HEK293 (cell line): ENCODE results near the gene ARL16.

ENCODE experiments used
- GFI1B ChIP-seq: fragments of 450-650 bp; formaldehyde crosslinking; IDR thresholded peaks from 2 replicates; pipeline ENCODE4 v1.5.1; 2016; ENCODE audit warnings: missing biosample characterization, missing genetic modification characterization
- GLI4 ChIP-seq: fragments of 450-650 bp; formaldehyde crosslinking; IDR thresholded peaks from 2 replicates; pipeline ENCODE4 v1.5.1; 2016; ENCODE audit warnings: missing biosample characterization, missing genetic modification characterization
- KLF9 ChIP-seq: fragments of 450-650 bp; formaldehyde crosslinking; IDR thresholded peaks from 2 replicates; pipeline ENCODE4 v1.5.1; 2016; ENCODE audit warnings: missing biosample characterization, missing genetic modification characterization, low read depth
- OSR2 ChIP-seq: fragments of 450-650 bp; formaldehyde crosslinking; IDR thresholded peaks from 2 replicates; pipeline ENCODE4 v1.5.1; 2016; ENCODE audit warnings: missing biosample characterization, missing genetic modification characterization
- REPIN1 ChIP-seq: fragments of 450-650 bp; formaldehyde crosslinking; IDR thresholded peaks from 2 replicates; pipeline ENCODE4 v1.5.1; 2017; ENCODE audit warnings: missing biosample characterization, missing genetic modification characterization, low read depth
- TCF7L2 ChIP-seq: IDR thresholded peaks from 2 replicates; pipeline ENCODE4 v1.6.1; 2011; ENCODE audit warnings: low read depth, mild to moderate bottlenecking, inconsistent platforms, low read length, moderate library complexity, borderline replicate concordance
- ZFHX2 ChIP-seq: fragments of 450-650 bp; formaldehyde crosslinking; conservative IDR thresholded peaks from 2 replicates; pipeline ENCODE4 v1.5.1; 2016; ENCODE audit warnings: missing biosample characterization, missing genetic modification characterization
- ZNF146 ChIP-seq: fragments of 450-650 bp; formaldehyde crosslinking; IDR thresholded peaks from 2 replicates; pipeline ENCODE4 v1.5.1; 2016; ENCODE audit warnings: missing biosample characterization, missing genetic modification characterization
- ZNF175 ChIP-seq: fragments of 450-650 bp; formaldehyde crosslinking; IDR thresholded peaks from 2 replicates; pipeline ENCODE4 v1.5.1; 2016; ENCODE audit warnings: missing biosample characterization, missing genetic modification characterization
- ZNF335 ChIP-seq: fragments of 450-650 bp; formaldehyde crosslinking; conservative IDR thresholded peaks from 2 replicates; pipeline ENCODE4 v1.5.1; 2016; ENCODE audit warnings: missing biosample characterization, missing genetic modification characterization
- ZNF341 ChIP-seq: fragments of 450-650 bp; formaldehyde crosslinking; IDR thresholded peaks from 2 replicates; pipeline ENCODE4; 2016; ENCODE audit warnings: low read depth, missing biosample characterization, missing genetic modification characterization
- ZNF530 ChIP-seq: fragments of 450-650 bp; formaldehyde crosslinking; IDR thresholded peaks from 2 replicates; pipeline ENCODE4 v1.5.1; 2016; ENCODE audit warnings: low read depth, missing biosample characterization, missing genetic modification characterization
- ZNF544 ChIP-seq: fragments of 450-650 bp; formaldehyde crosslinking; IDR thresholded peaks from 2 replicates; pipeline ENCODE4 v1.5.0; 2017; ENCODE audit warnings: missing biosample characterization, missing genetic modification characterization
- ZNF600 ChIP-seq: fragments of 450-650 bp; formaldehyde crosslinking; IDR thresholded peaks from 2 replicates; pipeline ENCODE4 v1.5.1; 2016; ENCODE audit warnings: missing biosample characterization, missing genetic modification characterization
- ZNF707 ChIP-seq: fragments of 450-650 bp; formaldehyde crosslinking; IDR thresholded peaks from 2 replicates; pipeline ENCODE4 v1.5.1; 2016; ENCODE audit warnings: missing biosample characterization, missing genetic modification characterization
- ZNF785 ChIP-seq: fragments of 450-650 bp; formaldehyde crosslinking; IDR thresholded peaks from 2 replicates; pipeline ENCODE4 v1.5.1; 2016; ENCODE audit warnings: missing biosample characterization, missing genetic modification characterization
- ZNF837 ChIP-seq: fragments of 450-650 bp; formaldehyde crosslinking; IDR thresholded peaks from 2 replicates; pipeline ENCODE4 v1.5.1; 2016; ENCODE audit warnings: missing biosample characterization, missing genetic modification characterization
- ZSCAN30 ChIP-seq: fragments of 450-650 bp; IDR thresholded peaks from 2 replicates; pipeline ENCODE4 v1.5.1; 2018; ENCODE audit warnings: missing biosample characterization, mild to moderate bottlenecking, missing genetic modification characterization, moderate library complexity
- TF ChIP-seq, protein P1 (sequence below): fragments of 450-650 bp; formaldehyde crosslinking; IDR thresholded peaks from 2 replicates; pipeline ENCODE4 v1.5.1; 2016; ENCODE audit warnings: missing biosample characterization, missing genetic modification characterization
- TF ChIP-seq, protein P2 (sequence below): fragments of 450-650 bp; formaldehyde crosslinking; IDR thresholded peaks from 2 replicates; pipeline ENCODE4 v1.5.1; 2016; ENCODE audit warnings: missing biosample characterization, missing genetic modification characterization
- TF ChIP-seq, protein P3 (sequence below): fragments of 450-650 bp; formaldehyde crosslinking; IDR thresholded peaks from 2 replicates; pipeline ENCODE4 v1.5.1; 2016; ENCODE audit warnings: missing biosample characterization, missing genetic modification characterization
- TF ChIP-seq, protein P4 (sequence below): fragments of 450-650 bp; formaldehyde crosslinking; IDR thresholded peaks from 2 replicates; pipeline ENCODE4 v1.5.1; 2017; ENCODE audit warnings: missing biosample characterization, missing genetic modification characterization
- TF ChIP-seq, protein P5 (sequence below): fragments of 450-650 bp; formaldehyde crosslinking; IDR thresholded peaks from 2 replicates; pipeline ENCODE4 v1.5.1; 2016; ENCODE audit warnings: missing biosample characterization, missing genetic modification characterization
- TF ChIP-seq, protein P6 (sequence below): fragments of 450-650 bp; formaldehyde crosslinking; IDR thresholded peaks from 2 replicates; pipeline ENCODE4 v1.5.1; 2016; ENCODE audit warnings: missing biosample characterization, missing genetic modification characterization

Gene ARL16

DNA sequence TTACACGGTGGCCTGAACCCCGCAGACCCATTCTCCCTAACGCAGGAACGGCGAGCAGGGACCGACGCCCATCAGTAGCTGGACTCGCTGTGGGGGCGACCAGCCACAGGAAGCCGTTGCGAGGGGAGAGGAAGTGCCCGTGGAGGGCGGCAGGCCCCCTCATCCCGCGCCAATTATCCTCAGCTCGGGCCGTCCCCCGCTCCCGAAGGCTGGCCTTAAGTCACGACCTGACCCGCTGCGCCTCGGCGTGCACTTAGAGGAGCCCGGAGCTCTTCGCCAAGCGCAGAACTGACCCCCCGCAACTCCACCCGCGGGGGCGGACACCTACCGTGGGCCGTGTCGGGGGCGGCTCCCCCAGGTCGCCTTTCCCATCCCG lies 401 bp downstream of the ARL16 start (continued):
- TF ChIP-seq, protein P1, sequence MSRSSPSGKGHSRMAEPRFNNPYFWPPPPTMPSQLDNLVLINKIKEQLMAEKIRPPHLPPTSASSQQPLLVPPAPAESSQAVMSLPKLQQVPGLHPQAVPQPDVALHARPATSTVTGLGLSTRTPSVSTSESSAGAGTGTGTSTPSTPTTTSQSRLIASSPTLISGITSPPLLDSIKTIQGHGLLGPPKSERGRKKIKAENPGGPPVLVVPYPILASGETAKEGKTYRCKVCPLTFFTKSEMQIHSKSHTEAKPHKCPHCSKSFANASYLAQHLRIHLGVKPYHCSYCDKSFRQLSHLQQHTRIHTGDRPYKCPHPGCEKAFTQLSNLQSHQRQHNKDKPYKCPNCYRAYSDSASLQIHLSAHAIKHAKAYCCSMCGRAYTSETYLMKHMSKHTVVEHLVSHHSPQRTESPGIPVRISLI (tag by site-specific recombination), result no peak
- TF ChIP-seq ZNF707 (tag by site-specific recombination), result no peak
- TF ChIP-seq ZSCAN30, result peak; percentile 51; the same call in 1 of the 2 replicates
- TF ChIP-seq, protein P2, sequence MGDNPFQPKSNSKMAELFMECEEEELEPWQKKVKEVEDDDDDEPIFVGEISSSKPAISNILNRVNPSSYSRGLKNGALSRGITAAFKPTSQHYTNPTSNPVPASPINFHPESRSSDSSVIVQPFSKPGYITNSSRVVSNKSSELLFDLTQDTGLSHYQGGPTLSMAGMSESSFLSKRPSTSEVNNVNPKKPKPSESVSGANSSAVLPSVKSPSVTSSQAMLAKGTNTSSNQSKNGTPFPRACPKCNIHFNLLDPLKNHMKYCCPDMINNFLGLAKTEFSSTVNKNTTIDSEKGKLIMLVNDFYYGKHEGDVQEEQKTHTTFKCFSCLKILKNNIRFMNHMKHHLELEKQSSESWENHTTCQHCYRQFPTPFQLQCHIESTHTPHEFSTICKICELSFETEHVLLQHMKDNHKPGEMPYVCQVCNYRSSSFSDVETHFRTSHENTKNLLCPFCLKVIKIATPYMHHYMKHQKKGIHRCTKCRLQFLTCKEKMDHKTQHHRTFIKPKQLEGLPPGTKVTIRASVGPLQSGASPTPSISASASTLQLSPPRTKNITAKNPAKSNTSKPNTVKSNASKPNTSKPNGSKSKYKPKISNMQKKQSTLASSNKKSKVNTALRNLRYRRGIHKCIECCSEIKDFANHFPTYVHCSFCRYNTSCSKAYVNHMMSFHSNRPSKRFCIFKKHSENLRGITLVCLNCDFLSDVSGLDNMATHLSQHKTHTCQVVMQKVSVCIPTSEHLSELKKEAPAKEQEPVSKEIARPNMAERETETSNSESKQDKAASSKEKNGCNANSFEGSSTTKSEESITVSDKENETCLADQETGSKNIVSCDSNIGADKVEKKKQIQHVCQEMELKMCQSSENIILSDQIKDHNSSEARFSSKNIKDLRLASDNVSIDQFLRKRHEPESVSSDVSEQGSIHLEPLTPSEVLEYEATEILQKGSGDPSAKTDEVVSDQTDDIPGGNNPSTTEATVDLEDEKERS, result no peak
- TF ChIP-seq, protein P3, sequence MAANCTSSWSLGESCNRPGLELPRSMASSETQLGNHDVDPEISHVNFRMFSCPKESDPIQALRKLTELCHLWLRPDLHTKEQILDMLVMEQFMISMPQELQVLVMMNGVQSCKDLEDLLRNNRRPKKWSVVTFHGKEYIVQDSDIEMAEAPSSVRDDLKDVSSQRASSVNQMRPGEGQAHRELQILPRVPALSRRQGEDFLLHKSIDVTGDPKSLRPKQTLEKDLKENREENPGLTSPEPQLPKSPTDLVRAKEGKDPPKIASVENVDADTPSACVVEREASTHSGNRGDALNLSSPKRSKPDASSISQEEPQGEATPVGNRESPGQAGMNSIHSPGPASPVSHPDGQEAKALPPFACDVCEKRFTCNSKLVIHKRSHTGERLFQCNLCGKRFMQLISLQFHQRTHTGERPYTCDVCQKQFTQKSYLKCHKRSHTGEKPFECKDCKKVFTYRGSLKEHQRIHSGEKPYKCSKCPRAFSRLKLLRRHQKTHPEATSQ (tag by site-specific recombination), result no peak
- no peak for TF ChIP-seq TCF7L2
- peak; percentile 20; the same call in 1 of the 2 replicates for TF ChIP-seq ZNF146 (tag by site-specific recombination)
- TF ChIP-seq ZNF600 (tag by site-specific recombination), result 0 out of 2 replicates have a peak, but pooled peaks have one; percentile 22
- no peak for TF ChIP-seq GLI4 (tag by site-specific recombination)
- no peak for TF ChIP-seq ZNF341 (tag by site-specific recombination)
- TF ChIP-seq ZFHX2 (tag by site-specific recombination), result peak; percentile 93
- TF ChIP-seq OSR2 (tag by site-specific recombination), result no peak
- no peak for TF ChIP-seq ZNF175 (tag by site-specific recombination)
- no peak for TF ChIP-seq GFI1B (tag by site-specific recombination)
- TF ChIP-seq KLF9, result no peak; the same call in 1 of the 2 replicates
- no peak for TF ChIP-seq REPIN1
- TF ChIP-seq ZNF530 (tag by site-specific recombination), result no peak
- TF ChIP-seq ZNF544 (tag by site-specific recombination), result no peak
- 0 out of 2 replicates have a peak, but pooled peaks have one; percentile 43 for TF ChIP-seq ZNF785 (tag by site-specific recombination)
- TF ChIP-seq, protein P4, sequence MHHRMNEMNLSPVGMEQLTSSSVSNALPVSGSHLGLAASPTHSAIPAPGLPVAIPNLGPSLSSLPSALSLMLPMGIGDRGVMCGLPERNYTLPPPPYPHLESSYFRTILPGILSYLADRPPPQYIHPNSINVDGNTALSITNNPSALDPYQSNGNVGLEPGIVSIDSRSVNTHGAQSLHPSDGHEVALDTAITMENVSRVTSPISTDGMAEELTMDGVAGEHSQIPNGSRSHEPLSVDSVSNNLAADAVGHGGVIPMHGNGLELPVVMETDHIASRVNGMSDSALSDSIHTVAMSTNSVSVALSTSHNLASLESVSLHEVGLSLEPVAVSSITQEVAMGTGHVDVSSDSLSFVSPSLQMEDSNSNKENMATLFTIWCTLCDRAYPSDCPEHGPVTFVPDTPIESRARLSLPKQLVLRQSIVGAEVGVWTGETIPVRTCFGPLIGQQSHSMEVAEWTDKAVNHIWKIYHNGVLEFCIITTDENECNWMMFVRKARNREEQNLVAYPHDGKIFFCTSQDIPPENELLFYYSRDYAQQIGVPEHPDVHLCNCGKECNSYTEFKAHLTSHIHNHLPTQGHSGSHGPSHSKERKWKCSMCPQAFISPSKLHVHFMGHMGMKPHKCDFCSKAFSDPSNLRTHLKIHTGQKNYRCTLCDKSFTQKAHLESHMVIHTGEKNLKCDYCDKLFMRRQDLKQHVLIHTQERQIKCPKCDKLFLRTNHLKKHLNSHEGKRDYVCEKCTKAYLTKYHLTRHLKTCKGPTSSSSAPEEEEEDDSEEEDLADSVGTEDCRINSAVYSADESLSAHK (tag by site-specific recombination), result peak; percentile 43; the same call in 1 of the 2 replicates
- TF ChIP-seq, protein P5, sequence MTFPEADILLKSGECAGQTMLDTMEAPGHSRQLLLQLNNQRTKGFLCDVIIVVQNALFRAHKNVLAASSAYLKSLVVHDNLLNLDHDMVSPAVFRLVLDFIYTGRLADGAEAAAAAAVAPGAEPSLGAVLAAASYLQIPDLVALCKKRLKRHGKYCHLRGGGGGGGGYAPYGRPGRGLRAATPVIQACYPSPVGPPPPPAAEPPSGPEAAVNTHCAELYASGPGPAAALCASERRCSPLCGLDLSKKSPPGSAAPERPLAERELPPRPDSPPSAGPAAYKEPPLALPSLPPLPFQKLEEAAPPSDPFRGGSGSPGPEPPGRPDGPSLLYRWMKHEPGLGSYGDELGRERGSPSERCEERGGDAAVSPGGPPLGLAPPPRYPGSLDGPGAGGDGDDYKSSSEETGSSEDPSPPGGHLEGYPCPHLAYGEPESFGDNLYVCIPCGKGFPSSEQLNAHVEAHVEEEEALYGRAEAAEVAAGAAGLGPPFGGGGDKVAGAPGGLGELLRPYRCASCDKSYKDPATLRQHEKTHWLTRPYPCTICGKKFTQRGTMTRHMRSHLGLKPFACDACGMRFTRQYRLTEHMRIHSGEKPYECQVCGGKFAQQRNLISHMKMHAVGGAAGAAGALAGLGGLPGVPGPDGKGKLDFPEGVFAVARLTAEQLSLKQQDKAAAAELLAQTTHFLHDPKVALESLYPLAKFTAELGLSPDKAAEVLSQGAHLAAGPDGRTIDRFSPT, result peak; percentile 51; the same call in 1 of the 2 replicates
- TF ChIP-seq, protein P6, sequence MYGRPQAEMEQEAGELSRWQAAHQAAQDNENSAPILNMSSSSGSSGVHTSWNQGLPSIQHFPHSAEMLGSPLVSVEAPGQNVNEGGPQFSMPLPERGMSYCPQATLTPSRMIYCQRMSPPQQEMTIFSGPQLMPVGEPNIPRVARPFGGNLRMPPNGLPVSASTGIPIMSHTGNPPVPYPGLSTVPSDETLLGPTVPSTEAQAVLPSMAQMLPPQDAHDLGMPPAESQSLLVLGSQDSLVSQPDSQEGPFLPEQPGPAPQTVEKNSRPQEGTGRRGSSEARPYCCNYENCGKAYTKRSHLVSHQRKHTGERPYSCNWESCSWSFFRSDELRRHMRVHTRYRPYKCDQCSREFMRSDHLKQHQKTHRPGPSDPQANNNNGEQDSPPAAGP (tag by site-specific recombination), result no peak
- TF ChIP-seq ZNF837, result 0 out of 2 replicates have a peak, but pooled peaks have one; percentile 60
- TF ChIP-seq ZNF335, result peak; percentile 85; the same call in 1 of the 2 replicates
